ENCODE results near the gene TMEM81.

GRCh38 chr1:205128050-205128449 lies 43.8 kb upstream of the TMEM81 start:
- TF ChIP-seq EZH2 (IDR thresholded peaks at IDR 0.05; ENCODE audit: borderline replicate concordance, low read depth, low read length, severe bottlenecking), result no peak
- no peak for TF ChIP-seq CTCF (IDR thresholded peaks at IDR 0.05; ENCODE audit: borderline replicate concordance, extremely low read depth, low read length, poor library complexity, severe bottlenecking)
